HEK293 (cell line): Measurements from ENCODE around the gene DYNLT4.

ENCODE experiments used
- BCL11B ChIP-seq: fragments of 450-650 bp; formaldehyde crosslinking; IDR thresholded peaks from 2 replicates; pipeline ENCODE4 v1.5.1; 2016; ENCODE audit warnings: low read depth, missing biosample characterization, missing genetic modification characterization
- FEZF1 ChIP-seq: fragments of 450-650 bp; formaldehyde crosslinking; IDR thresholded peaks from 2 replicates; pipeline ENCODE4 v1.5.1; 2016; ENCODE audit warnings: missing biosample characterization, missing genetic modification characterization
- KLF10 ChIP-seq: fragments of 450-650 bp; IDR thresholded peaks from 2 replicates; pipeline ENCODE4 v1.5.1; 2018; ENCODE audit warnings: missing biosample characterization, mild to moderate bottlenecking, missing genetic modification characterization
- KLF9 ChIP-seq: fragments of 450-650 bp; formaldehyde crosslinking; IDR thresholded peaks from 2 replicates; pipeline ENCODE4 v1.5.1; 2016; ENCODE audit warnings: missing biosample characterization, missing genetic modification characterization, low read depth
- MEIS1 ChIP-seq: sonication (generic); formaldehyde crosslinking; IDR thresholded peaks from 2 replicates; pipeline ENCODE4 v1.8.1; 2022; ENCODE audit warnings: missing genetic modification reagents, mild to moderate bottlenecking, borderline replicate concordance
- ZBTB48 ChIP-seq: fragments of 450-650 bp; formaldehyde crosslinking; IDR thresholded peaks from 2 replicates; pipeline ENCODE4 v1.5.1; 2016; ENCODE audit warnings: missing biosample characterization, missing genetic modification characterization
- ZBTB7A ChIP-seq: fragments of 450-650 bp; formaldehyde crosslinking; IDR thresholded peaks from 2 replicates; pipeline ENCODE4 v1.5.1; 2016; ENCODE audit warnings: low read depth, missing biosample characterization, missing genetic modification characterization
- ZIC2 ChIP-seq: fragments of 450-650 bp; formaldehyde crosslinking; IDR thresholded peaks from 2 replicates; pipeline ENCODE4 v1.5.1; 2016; ENCODE audit warnings: missing biosample characterization, missing genetic modification characterization
- ZNF23 ChIP-seq: fragments of 450-650 bp; formaldehyde crosslinking; IDR thresholded peaks from 2 replicates; pipeline ENCODE4 v1.5.1; 2016; ENCODE audit warnings: missing biosample characterization, missing genetic modification characterization, borderline replicate concordance
- ZNF292 ChIP-seq: fragments of 450-650 bp; formaldehyde crosslinking; IDR thresholded peaks from 2 replicates; pipeline ENCODE4 v1.5.1; 2016; ENCODE audit warnings: low read depth, missing biosample characterization, missing genetic modification characterization, borderline replicate concordance
- ZNF354C ChIP-seq: fragments of 450-650 bp; formaldehyde crosslinking; IDR thresholded peaks from 2 replicates; pipeline ENCODE4 v1.5.1; 2016; ENCODE audit warnings: missing biosample characterization, missing genetic modification characterization, low read depth, borderline replicate concordance
- ZNF394 ChIP-seq: fragments of 450-650 bp; formaldehyde crosslinking; IDR thresholded peaks from 2 replicates; pipeline ENCODE4 v1.5.1; 2016; ENCODE audit warnings: missing biosample characterization, missing genetic modification characterization, mild to moderate bottlenecking, moderate library complexity, borderline replicate concordance
- ZNF423 ChIP-seq: fragments of 450-650 bp; formaldehyde crosslinking; IDR thresholded peaks from 2 replicates; pipeline ENCODE4 v1.5.1; 2016; ENCODE audit warnings: missing biosample characterization, missing genetic modification characterization
- ZNF664 ChIP-seq: fragments of 450-650 bp; formaldehyde crosslinking; IDR thresholded peaks from 2 replicates; pipeline ENCODE4 v1.5.1; 2016; ENCODE audit warnings: missing biosample characterization, missing genetic modification characterization
- ZNF785 ChIP-seq: fragments of 450-650 bp; formaldehyde crosslinking; IDR thresholded peaks from 2 replicates; pipeline ENCODE4 v1.5.1; 2016; ENCODE audit warnings: missing biosample characterization, missing genetic modification characterization
- TF ChIP-seq, protein P1 (sequence below): fragments of 450-650 bp; formaldehyde crosslinking; IDR thresholded peaks from 2 replicates; pipeline ENCODE4 v1.5.1; 2016; ENCODE audit warnings: missing biosample characterization, missing genetic modification characterization
- TF ChIP-seq, protein P2 (sequence below): fragments of 450-650 bp; formaldehyde crosslinking; IDR thresholded peaks from 2 replicates; pipeline ENCODE4 v1.5.1; 2016; ENCODE audit warnings: missing biosample characterization, missing genetic modification characterization
- TF ChIP-seq, protein P3 (sequence below): fragments of 450-650 bp; formaldehyde crosslinking; IDR thresholded peaks from 2 replicates; pipeline ENCODE4 v1.5.1; 2016; ENCODE audit warnings: missing biosample characterization, missing genetic modification characterization
- TF ChIP-seq, protein P4 (sequence below): fragments of 450-650 bp; formaldehyde crosslinking; IDR thresholded peaks from 2 replicates; pipeline ENCODE4 v1.5.1; 2017; ENCODE audit warnings: missing biosample characterization, missing genetic modification characterization
- TF ChIP-seq, protein P5 (sequence below): fragments of 450-650 bp; formaldehyde crosslinking; IDR thresholded peaks from 2 replicates; pipeline ENCODE4 v1.5.1; 2016; ENCODE audit warnings: missing biosample characterization, missing genetic modification characterization
- TF ChIP-seq, protein P6 (sequence below): fragments of 450-650 bp; formaldehyde crosslinking; IDR thresholded peaks from 2 replicates; pipeline ENCODE4 v1.5.1; 2016; ENCODE audit warnings: missing biosample characterization, missing genetic modification characterization, low read depth
- TF ChIP-seq, protein P7 (sequence below): fragments of 450-650 bp; formaldehyde crosslinking; optimal IDR thresholded peaks from 2 replicates; pipeline ENCODE3; 2016; ENCODE audit warnings: missing biosample characterization, mild to moderate bottlenecking, missing genetic modification characterization

The DYNLT4 gene

DNA sequence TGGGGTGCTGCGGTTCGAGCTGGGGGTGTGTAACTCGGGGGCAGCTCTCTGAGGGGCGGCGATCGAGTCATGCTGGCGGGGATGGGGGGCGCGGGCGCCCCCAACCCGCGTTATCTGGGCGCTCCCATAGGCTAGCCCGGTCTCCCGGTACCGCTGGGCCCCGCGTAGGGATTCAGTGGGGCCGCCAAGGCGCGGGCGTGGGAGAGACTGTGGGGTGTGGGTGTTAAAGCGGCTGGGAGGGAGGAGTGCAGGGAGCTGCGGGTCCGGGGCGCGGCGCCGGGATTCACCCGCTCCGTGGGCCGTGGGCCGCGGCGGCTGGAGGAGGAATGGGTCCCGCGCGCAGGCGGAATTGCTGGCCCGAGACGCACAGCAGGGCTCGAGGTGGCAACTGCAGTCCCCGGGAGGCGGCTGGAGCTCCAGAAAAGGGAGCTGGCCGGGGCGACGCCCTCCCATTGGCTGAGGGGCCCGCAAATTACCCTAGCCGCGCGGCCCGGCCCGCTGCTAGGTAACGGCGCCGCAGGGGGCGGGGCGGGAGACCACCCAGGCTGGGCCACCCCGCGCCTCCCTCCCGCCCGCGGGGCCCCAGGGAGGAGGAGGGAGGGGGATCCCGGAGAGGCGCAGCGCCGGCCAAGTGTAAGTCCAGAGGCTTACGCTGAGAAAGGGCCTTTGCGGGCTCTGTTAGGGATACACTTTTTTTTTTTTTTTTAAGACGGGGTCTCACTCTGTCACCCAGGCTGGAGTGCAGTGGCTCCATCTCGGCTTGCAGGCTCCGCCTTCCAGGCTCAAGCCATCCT is 35.9 kb upstream of the DYNLT4 start, which contains the start of gene PTCH2 (continued):
- peak; percentile 97 for TF ChIP-seq KLF10 (tag by site-specific recombination)
- peak; percentile 77 for TF ChIP-seq FEZF1
- TF ChIP-seq KLF9: peak; percentile 37; the same call in 1 of the 2 replicates
- TF ChIP-seq ZIC2 (tag by site-specific recombination): peak; percentile 91
- peak; percentile 92 for TF ChIP-seq ZNF423 (tag by site-specific recombination)
- TF ChIP-seq, protein P1, sequence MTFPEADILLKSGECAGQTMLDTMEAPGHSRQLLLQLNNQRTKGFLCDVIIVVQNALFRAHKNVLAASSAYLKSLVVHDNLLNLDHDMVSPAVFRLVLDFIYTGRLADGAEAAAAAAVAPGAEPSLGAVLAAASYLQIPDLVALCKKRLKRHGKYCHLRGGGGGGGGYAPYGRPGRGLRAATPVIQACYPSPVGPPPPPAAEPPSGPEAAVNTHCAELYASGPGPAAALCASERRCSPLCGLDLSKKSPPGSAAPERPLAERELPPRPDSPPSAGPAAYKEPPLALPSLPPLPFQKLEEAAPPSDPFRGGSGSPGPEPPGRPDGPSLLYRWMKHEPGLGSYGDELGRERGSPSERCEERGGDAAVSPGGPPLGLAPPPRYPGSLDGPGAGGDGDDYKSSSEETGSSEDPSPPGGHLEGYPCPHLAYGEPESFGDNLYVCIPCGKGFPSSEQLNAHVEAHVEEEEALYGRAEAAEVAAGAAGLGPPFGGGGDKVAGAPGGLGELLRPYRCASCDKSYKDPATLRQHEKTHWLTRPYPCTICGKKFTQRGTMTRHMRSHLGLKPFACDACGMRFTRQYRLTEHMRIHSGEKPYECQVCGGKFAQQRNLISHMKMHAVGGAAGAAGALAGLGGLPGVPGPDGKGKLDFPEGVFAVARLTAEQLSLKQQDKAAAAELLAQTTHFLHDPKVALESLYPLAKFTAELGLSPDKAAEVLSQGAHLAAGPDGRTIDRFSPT: peak; percentile 86
- no peak for TF ChIP-seq ZNF23
- TF ChIP-seq, protein P2, sequence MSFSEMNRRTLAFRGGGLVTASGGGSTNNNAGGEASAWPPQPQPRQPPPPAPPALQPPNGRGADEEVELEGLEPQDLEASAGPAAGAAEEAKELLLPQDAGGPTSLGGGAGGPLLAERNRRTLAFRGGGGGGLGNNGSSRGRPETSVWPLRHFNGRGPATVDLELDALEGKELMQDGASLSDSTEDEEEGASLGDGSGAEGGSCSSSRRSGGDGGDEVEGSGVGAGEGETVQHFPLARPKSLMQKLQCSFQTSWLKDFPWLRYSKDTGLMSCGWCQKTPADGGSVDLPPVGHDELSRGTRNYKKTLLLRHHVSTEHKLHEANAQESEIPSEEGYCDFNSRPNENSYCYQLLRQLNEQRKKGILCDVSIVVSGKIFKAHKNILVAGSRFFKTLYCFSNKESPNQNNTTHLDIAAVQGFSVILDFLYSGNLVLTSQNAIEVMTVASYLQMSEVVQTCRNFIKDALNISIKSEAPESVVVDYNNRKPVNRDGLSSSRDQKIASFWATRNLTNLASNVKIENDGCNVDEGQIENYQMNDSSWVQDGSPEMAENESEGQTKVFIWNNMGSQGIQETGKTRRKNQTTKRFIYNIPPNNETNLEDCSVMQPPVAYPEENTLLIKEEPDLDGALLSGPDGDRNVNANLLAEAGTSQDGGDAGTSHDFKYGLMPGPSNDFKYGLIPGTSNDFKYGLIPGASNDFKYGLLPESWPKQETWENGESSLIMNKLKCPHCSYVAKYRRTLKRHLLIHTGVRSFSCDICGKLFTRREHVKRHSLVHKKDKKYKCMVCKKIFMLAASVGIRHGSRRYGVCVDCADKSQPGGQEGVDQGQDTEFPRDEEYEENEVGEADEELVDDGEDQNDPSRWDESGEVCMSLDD (tag by site-specific recombination): no peak; the same call in 1 of the 2 replicates
- TF ChIP-seq ZBTB7A (tag by site-specific recombination): no peak
- TF ChIP-seq, protein P3, sequence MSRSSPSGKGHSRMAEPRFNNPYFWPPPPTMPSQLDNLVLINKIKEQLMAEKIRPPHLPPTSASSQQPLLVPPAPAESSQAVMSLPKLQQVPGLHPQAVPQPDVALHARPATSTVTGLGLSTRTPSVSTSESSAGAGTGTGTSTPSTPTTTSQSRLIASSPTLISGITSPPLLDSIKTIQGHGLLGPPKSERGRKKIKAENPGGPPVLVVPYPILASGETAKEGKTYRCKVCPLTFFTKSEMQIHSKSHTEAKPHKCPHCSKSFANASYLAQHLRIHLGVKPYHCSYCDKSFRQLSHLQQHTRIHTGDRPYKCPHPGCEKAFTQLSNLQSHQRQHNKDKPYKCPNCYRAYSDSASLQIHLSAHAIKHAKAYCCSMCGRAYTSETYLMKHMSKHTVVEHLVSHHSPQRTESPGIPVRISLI (tag by site-specific recombination): peak; percentile 58; the same call in 1 of the 2 replicates
- no peak for TF ChIP-seq ZNF292 (tag by site-specific recombination)
- peak; percentile 60 for TF ChIP-seq ZBTB48 (tag by site-specific recombination)
- peak; percentile 46; the same call in 1 of the 2 replicates for TF ChIP-seq BCL11B (tag by site-specific recombination)
- TF ChIP-seq, protein P4, sequence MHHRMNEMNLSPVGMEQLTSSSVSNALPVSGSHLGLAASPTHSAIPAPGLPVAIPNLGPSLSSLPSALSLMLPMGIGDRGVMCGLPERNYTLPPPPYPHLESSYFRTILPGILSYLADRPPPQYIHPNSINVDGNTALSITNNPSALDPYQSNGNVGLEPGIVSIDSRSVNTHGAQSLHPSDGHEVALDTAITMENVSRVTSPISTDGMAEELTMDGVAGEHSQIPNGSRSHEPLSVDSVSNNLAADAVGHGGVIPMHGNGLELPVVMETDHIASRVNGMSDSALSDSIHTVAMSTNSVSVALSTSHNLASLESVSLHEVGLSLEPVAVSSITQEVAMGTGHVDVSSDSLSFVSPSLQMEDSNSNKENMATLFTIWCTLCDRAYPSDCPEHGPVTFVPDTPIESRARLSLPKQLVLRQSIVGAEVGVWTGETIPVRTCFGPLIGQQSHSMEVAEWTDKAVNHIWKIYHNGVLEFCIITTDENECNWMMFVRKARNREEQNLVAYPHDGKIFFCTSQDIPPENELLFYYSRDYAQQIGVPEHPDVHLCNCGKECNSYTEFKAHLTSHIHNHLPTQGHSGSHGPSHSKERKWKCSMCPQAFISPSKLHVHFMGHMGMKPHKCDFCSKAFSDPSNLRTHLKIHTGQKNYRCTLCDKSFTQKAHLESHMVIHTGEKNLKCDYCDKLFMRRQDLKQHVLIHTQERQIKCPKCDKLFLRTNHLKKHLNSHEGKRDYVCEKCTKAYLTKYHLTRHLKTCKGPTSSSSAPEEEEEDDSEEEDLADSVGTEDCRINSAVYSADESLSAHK (tag by site-specific recombination): 0 out of 2 replicates have a peak, but pooled peaks have one; percentile 12
- TF ChIP-seq, protein P5, sequence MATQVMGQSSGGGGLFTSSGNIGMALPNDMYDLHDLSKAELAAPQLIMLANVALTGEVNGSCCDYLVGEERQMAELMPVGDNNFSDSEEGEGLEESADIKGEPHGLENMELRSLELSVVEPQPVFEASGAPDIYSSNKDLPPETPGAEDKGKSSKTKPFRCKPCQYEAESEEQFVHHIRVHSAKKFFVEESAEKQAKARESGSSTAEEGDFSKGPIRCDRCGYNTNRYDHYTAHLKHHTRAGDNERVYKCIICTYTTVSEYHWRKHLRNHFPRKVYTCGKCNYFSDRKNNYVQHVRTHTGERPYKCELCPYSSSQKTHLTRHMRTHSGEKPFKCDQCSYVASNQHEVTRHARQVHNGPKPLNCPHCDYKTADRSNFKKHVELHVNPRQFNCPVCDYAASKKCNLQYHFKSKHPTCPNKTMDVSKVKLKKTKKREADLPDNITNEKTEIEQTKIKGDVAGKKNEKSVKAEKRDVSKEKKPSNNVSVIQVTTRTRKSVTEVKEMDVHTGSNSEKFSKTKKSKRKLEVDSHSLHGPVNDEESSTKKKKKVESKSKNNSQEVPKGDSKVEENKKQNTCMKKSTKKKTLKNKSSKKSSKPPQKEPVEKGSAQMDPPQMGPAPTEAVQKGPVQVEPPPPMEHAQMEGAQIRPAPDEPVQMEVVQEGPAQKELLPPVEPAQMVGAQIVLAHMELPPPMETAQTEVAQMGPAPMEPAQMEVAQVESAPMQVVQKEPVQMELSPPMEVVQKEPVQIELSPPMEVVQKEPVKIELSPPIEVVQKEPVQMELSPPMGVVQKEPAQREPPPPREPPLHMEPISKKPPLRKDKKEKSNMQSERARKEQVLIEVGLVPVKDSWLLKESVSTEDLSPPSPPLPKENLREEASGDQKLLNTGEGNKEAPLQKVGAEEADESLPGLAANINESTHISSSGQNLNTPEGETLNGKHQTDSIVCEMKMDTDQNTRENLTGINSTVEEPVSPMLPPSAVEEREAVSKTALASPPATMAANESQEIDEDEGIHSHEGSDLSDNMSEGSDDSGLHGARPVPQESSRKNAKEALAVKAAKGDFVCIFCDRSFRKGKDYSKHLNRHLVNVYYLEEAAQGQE (tag by site-specific recombination): no peak
- no peak for TF ChIP-seq ZNF354C (tag by site-specific recombination)
- TF ChIP-seq, protein P6, sequence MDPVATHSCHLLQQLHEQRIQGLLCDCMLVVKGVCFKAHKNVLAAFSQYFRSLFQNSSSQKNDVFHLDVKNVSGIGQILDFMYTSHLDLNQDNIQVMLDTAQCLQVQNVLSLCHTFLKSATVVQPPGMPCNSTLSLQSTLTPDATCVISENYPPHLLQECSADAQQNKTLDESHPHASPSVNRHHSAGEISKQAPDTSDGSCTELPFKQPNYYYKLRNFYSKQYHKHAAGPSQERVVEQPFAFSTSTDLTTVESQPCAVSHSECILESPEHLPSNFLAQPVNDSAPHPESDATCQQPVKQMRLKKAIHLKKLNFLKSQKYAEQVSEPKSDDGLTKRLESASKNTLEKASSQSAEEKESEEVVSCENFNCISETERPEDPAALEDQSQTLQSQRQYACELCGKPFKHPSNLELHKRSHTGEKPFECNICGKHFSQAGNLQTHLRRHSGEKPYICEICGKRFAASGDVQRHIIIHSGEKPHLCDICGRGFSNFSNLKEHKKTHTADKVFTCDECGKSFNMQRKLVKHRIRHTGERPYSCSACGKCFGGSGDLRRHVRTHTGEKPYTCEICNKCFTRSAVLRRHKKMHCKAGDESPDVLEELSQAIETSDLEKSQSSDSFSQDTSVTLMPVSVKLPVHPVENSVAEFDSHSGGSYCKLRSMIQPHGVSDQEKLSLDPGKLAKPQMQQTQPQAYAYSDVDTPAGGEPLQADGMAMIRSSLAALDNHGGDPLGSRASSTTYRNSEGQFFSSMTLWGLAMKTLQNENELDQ (tag by site-specific recombination): no peak
- peak; percentile 36 for TF ChIP-seq ZNF394
- no peak for TF ChIP-seq ZNF664
- TF ChIP-seq ZNF785 (tag by site-specific recombination): no peak
- TF ChIP-seq, protein P7, sequence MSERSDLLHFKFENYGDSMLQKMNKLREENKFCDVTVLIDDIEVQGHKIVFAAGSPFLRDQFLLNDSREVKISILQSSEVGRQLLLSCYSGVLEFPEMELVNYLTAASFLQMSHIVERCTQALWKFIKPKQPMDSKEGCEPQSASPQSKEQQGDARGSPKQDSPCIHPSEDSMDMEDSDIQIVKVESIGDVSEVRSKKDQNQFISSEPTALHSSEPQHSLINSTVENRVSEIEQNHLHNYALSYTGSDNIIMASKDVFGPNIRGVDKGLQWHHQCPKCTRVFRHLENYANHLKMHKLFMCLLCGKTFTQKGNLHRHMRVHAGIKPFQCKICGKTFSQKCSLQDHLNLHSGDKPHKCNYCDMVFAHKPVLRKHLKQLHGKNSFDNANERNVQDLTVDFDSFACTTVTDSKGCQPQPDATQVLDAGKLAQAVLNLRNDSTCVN (tag by site-specific recombination): peak; percentile 92
- no peak for TF ChIP-seq MEIS1 (CRISPR knock-in tag)
